Measurements from ENCODE around the gene LDLRAD4.

DNA sequence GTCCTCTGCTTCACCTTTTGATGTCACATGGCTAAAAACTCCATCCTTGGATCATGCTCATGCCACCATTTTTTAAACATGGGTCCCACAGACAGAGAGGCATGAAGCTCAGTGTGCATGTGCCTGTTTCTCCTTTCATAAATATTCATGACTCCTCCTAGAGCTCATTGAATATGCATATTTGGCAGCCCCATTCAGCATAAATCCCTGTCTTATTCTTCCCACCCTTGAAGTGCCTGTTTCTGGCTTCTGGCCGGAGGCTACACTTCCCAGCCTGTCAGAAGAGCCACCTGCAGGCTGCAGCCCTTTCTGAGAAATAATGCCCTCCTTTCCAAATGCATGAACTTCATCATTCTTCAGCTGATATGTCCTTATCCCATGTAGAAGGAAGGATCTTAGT, 109.7 kb downstream of the LDLRAD4 start:
- TF ChIP-seq EZH2 (IDR thresholded peaks at IDR 0.05; ENCODE audit: borderline replicate concordance, low read depth, low read length, severe bottlenecking) = no peak
- TF ChIP-seq, protein P1, sequence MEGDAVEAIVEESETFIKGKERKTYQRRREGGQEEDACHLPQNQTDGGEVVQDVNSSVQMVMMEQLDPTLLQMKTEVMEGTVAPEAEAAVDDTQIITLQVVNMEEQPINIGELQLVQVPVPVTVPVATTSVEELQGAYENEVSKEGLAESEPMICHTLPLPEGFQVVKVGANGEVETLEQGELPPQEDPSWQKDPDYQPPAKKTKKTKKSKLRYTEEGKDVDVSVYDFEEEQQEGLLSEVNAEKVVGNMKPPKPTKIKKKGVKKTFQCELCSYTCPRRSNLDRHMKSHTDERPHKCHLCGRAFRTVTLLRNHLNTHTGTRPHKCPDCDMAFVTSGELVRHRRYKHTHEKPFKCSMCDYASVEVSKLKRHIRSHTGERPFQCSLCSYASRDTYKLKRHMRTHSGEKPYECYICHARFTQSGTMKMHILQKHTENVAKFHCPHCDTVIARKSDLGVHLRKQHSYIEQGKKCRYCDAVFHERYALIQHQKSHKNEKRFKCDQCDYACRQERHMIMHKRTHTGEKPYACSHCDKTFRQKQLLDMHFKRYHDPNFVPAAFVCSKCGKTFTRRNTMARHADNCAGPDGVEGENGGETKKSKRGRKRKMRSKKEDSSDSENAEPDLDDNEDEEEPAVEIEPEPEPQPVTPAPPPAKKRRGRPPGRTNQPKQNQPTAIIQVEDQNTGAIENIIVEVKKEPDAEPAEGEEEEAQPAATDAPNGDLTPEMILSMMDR (IDR thresholded peaks at IDR 0.05; ENCODE audit: borderline replicate concordance, extremely low read depth, low read length, poor library complexity, severe bottlenecking) = no peak

Measured in DND-41 (cell line).